H9 (cell line): Measurements from ENCODE around the gene KLRK1. TPM values are rescaled to one million over a fixed set of nuclear protein-coding genes. Genes with fewer than 3 reads are reported as not detected.

Experiments used
- DNase-seq: peaks from one replicate; pipeline ENCODE4 v3.0.0-alpha.2; 2017
- H2AFZ ChIP-seq: one replicate; pipeline ENCODE4 v1.6.1; 2013; ENCODE audit warnings: mild to moderate bottlenecking, low read length, control low read depth, moderate library complexity
- H2AK5ac ChIP-seq: 2 replicates; pipeline ENCODE4 v1.6.1; 2013; ENCODE audit warnings: low read length, control low read depth, mixed read lengths; ENCODE audit not compliant: insufficient read length
- H2BK120ac ChIP-seq: one replicate; pipeline ENCODE4 v1.6.1; 2013; ENCODE audit warnings: low read depth, mild to moderate bottlenecking, low read length, control low read depth, inconsistent platforms; ENCODE audit not compliant: poor library complexity, severe bottlenecking
- H2BK12ac ChIP-seq: 2 replicates; pipeline ENCODE4 v1.6.1; 2013; ENCODE audit warnings: low read length, control low read depth, mixed read lengths, low read depth; ENCODE audit not compliant: insufficient read length
- H2BK15ac ChIP-seq: 2 replicates; pipeline ENCODE4 v1.6.1; 2013; ENCODE audit warnings: low read depth, low read length, control low read depth
- H2BK20ac ChIP-seq: one replicate; pipeline ENCODE4 v1.6.1; 2013; ENCODE audit warnings: low read depth, mild to moderate bottlenecking, low read length, control low read depth, inconsistent platforms; ENCODE audit not compliant: poor library complexity, severe bottlenecking
- H2BK5ac ChIP-seq: 2 replicates; pipeline ENCODE4 v1.6.1; 2013; ENCODE audit warnings: low read length, control low read depth, mixed read lengths; ENCODE audit not compliant: insufficient read length
- H3K14ac ChIP-seq: 2 replicates; pipeline ENCODE4 v1.6.1; 2013; ENCODE audit warnings: low read length, control low read depth; ENCODE audit not compliant: insufficient read depth
- H3K18ac ChIP-seq: 2 replicates; pipeline ENCODE4 v1.6.1; 2013; ENCODE audit warnings: low read depth, mild to moderate bottlenecking, mixed read lengths, low read length, control low read depth; ENCODE audit not compliant: insufficient read length
- H3K23ac ChIP-seq: 2 replicates; pipeline ENCODE4 v1.6.1; 2013; ENCODE audit warnings: low read length, control low read depth, mixed read lengths, low read depth; ENCODE audit not compliant: insufficient read length
- H3K23me2 ChIP-seq: 2 replicates; pipeline ENCODE4 v1.6.1; 2013; ENCODE audit warnings: low read depth, mild to moderate bottlenecking, mixed read lengths, low read length, control low read depth; ENCODE audit not compliant: insufficient read length, poor library complexity, severe bottlenecking
- H3K27ac ChIP-seq: 2 replicates; pipeline ENCODE4 v1.5.1; 2013; ENCODE audit warnings: low read length, control low read depth, mixed read lengths, low read depth; ENCODE audit not compliant: insufficient read length
- H3K27me3 ChIP-seq: 2 replicates; pipeline ENCODE4 v1.6.1; 2013; ENCODE audit warnings: low read length, control low read depth, inconsistent platforms; ENCODE audit not compliant: insufficient read depth
- H3K4ac ChIP-seq: 2 replicates; pipeline ENCODE4 v1.6.1; 2013; ENCODE audit warnings: low read depth, mild to moderate bottlenecking, control low read depth, inconsistent platforms, low read length, moderate library complexity
- H3K4me1 ChIP-seq: 2 replicates; pipeline ENCODE4 v1.6.1; 2013; ENCODE audit warnings: low read length, control low read depth, inconsistent platforms; ENCODE audit not compliant: insufficient read depth
- H3K4me2 ChIP-seq: 2 replicates; pipeline ENCODE4 v1.6.1; 2013; ENCODE audit warnings: low read length, control low read depth, mixed read lengths; ENCODE audit not compliant: insufficient read length, insufficient read depth
- H3K56ac ChIP-seq: 2 replicates; pipeline ENCODE4 v1.6.1; 2013; ENCODE audit warnings: low read depth, mild to moderate bottlenecking, mixed read lengths, low read length, control low read depth; ENCODE audit not compliant: insufficient read length
- H3K79me1 ChIP-seq: 2 replicates; pipeline ENCODE4 v1.6.1; 2013; ENCODE audit warnings: low read depth, mild to moderate bottlenecking, moderate library complexity, low read length, control low read depth, inconsistent platforms; ENCODE audit not compliant: insufficient read depth, poor library complexity, severe bottlenecking
- H3K79me2 ChIP-seq: 2 replicates; pipeline ENCODE4 v1.6.1; 2013; ENCODE audit warnings: low read length, control low read depth, inconsistent platforms; ENCODE audit not compliant: insufficient read depth
- H3K9ac ChIP-seq: 2 replicates; pipeline ENCODE4 v1.6.1; 2013; ENCODE audit warnings: low read length, control low read depth, mixed read lengths; ENCODE audit not compliant: insufficient read length; ENCODE audit errors: extremely low read depth
- H3K9me3 ChIP-seq: one replicate; pipeline ENCODE4 v1.6.1; 2013; ENCODE audit warnings: low read depth, low read length, inconsistent platforms; ENCODE audit not compliant: control insufficient read depth
- H3T11ph ChIP-seq: one replicate; pipeline ENCODE4 v1.6.1; 2013; ENCODE audit warnings: mild to moderate bottlenecking, low read length, control low read depth, inconsistent platforms
- H4K20me1 ChIP-seq: one replicate; pipeline ENCODE4 v1.6.1; 2013; ENCODE audit not compliant: control insufficient read depth, insufficient read length, insufficient read depth
- H4K5ac ChIP-seq: 2 replicates; pipeline ENCODE4 v1.6.1; 2013; ENCODE audit warnings: low read depth, mild to moderate bottlenecking, mixed read lengths, low read length, control low read depth; ENCODE audit not compliant: insufficient read length
- H4K8ac ChIP-seq: replicated peaks from 2 replicates; pipeline ENCODE4 v1.6.1; 2013; ENCODE audit warnings: low read length, control low read depth, mixed read lengths, low read depth; ENCODE audit not compliant: insufficient read length
- H4K91ac ChIP-seq: 2 replicates; pipeline ENCODE4 v1.6.1; 2013; ENCODE audit warnings: low read depth, mild to moderate bottlenecking, moderate library complexity, mixed read lengths, low read length, control low read depth; ENCODE audit not compliant: insufficient read length
- H3K27ac Mint-ChIP-seq, 3 experiments: 2 replicates in 2 of 3; 3 replicates in 1 of 3; pipeline ENCODE4 v1.8.0; 2020 to 2021; ENCODE audit warnings: mixed read lengths in 3 of 3, mild to moderate bottlenecking in 1 of 3, moderate library complexity in 1 of 3
- H3K27me3 Mint-ChIP-seq: 2 replicates; pipeline ENCODE4 v1.8.0; 2021; ENCODE audit warnings: low read depth, mild to moderate bottlenecking, moderate library complexity, mixed read lengths
- H3K36me3 Mint-ChIP-seq, 3 experiments: 2 replicates in 2 of 3; 3 replicates in 1 of 3; pipeline ENCODE4 v1.8.0; 2020 to 2021; ENCODE audit warnings: low read depth in 3 of 3, mixed read lengths in 3 of 3; ENCODE audit not compliant: insufficient read depth in 1 of 3
- H3K4me1 Mint-ChIP-seq, 2 experiments: 2 replicates each; pipeline ENCODE4 v1.8.0; 2020; ENCODE audit warnings: mixed read lengths in 2 of 2
- H3K4me3 Mint-ChIP-seq, 2 experiments: 2 replicates in 1 of 2; 3 replicates in 1 of 2; pipeline ENCODE4 v1.8.0; 2020 to 2021; ENCODE audit warnings: mild to moderate bottlenecking in 2 of 2, mixed read lengths in 2 of 2, moderate library complexity in 1 of 2
- H3K9me3 Mint-ChIP-seq, 2 experiments: 2 replicates in 1 of 2; 3 replicates in 1 of 2; pipeline ENCODE4 v1.8.0; 2020; ENCODE audit warnings: mild to moderate bottlenecking in 2 of 2, mixed read lengths in 2 of 2, moderate library complexity in 1 of 2
- CTCF ChIP-seq: fragments of 200-600 bp; sonication (generic); conservative IDR thresholded peaks from 3 replicates; pipeline ENCODE4 v1.8.0; 2021; ENCODE audit warnings: antibody characterized with exemption, mild to moderate bottlenecking
- WGBS: extraction: QIAGEN DNeasy Blood & Tissue Kit; methylation state at CpG from one replicate; pipeline ENCODE4 v1.1.7; 2013; ENCODE audit warnings: missing lambda C conversion rate, low lambda C conversion rate, mixed read lengths; ENCODE audit not compliant: insufficient read length; ENCODE audit errors: extremely low coverage; 5-methylcytosine and 5-hydroxymethylcytosine counted together
- total RNA-seq: library from RNA; stranded (reverse); gene quantifications from 2 replicates; pipeline ENCODE4 v1.2.1, GENCODE V29; 2021

KLRK1 gene
- total RNA-seq, 1 experiment from 2014 or later: not detected

- peak overlapping the region; percentile 82 for H3K18ac ChIP-seq
- peak overlapping the region; percentile 79 for H4K5ac ChIP-seq
- H2BK15ac ChIP-seq: 0 out of 2 replicates have a peak overlapping the region, but pooled peaks have one; percentile 25
- H4K91ac ChIP-seq: peak overlapping the region; percentile 9
- H3K27ac ChIP-seq: no peak overlapping the region
- H3K4me2 ChIP-seq: peak overlapping the region; percentile 99
- no peaks in the 10 kb centered on the region for H4K20me1 ChIP-seq
- H3K27me3 ChIP-seq: no peaks in the 10 kb centered on the region
- no peak overlapping the region for H3K4me3 Mint-ChIP-seq
- peaks cover 24 to 37% of the 10 kb centered on the region in 2 experiments for H3K4me1 Mint-ChIP-seq
- no peak overlapping the region for H2BK5ac ChIP-seq
- no peak overlapping the region for H3K9ac ChIP-seq
- H3K9me3 ChIP-seq: no peaks in the 10 kb centered on the region
- no peak overlapping the region for H2AFZ ChIP-seq
- TF ChIP-seq CTCF: no peak
- no peak overlapping the region for H3T11ph ChIP-seq
- no peaks in the 10 kb centered on the region for H3K79me2 ChIP-seq
- H2AK5ac ChIP-seq: no peak overlapping the region
- H3K23me2 ChIP-seq: peaks cover 12% of the 10 kb centered on the region
- H3K14ac ChIP-seq: peak overlapping the region; percentile 84
- peaks cover 3 to 19% (median 8%) of the 10 kb centered on the region in 3 experiments; a peak in 6 of 7 replicates for H3K36me3 Mint-ChIP-seq
- H2BK120ac ChIP-seq: no peak overlapping the region
- no peaks in the 10 kb centered on the region for H3K79me1 ChIP-seq
- H2BK12ac ChIP-seq: peak overlapping the region; percentile 72
- peaks cover 15% of the 10 kb centered on the region; the same call in 1 of the 2 replicates for H3K4me1 ChIP-seq
- no peaks in the 10 kb centered on the region; the same call in 1 of the 2 replicates for H3K27me3 Mint-ChIP-seq
- no peak overlapping the region for H3K4ac ChIP-seq
- H2BK20ac ChIP-seq: no peak overlapping the region
- no peak overlapping the region for H3K27ac Mint-ChIP-seq
- peak overlapping the region; percentile 9 for H3K56ac ChIP-seq
- H3K9me3 Mint-ChIP-seq: peaks cover 7 to 14% of the 10 kb centered on the region in 2 experiments; a peak in 3 of 5 replicates
- H3K23ac ChIP-seq: no peak overlapping the region
- no peak for DNase-seq
- WGBS: no CpG with 5 or more reads among the region's 5 CpGs
- H4K8ac ChIP-seq: no peak overlapping the region
Observed at GRCh38 chr12:10363658-10363913, 26.3 kb downstream of the KLRK1 start.
